ELF-1 (cell line): ENCODE measurements around the gene ABCB11.

Experiments used
- DNase-seq: peaks from one replicate; pipeline ENCODE4 v3.0.0-alpha.2; 2016; ENCODE audit warnings: low read depth, low spot score

The ABCB11 gene

DNA sequence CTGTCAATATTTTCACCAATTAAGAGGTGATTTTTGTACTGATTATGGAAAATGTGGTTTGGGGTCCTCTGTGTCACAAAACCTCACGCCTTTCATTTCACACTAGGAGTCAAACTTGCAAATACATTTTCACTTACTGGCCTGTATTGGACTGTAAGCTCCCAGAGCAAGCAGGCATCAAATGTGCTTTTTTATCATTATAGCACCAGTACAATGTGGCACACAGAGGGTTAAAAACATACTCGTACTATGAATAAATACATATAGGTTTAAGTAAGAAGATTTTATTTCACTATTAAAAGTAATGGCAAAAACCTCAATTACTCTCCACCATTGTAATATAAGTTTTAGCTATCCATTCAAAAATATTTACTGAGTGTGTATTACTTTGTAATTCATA lies 56.7 kb downstream of the ABCB11 start:
- no peak for DNase-seq

DNA sequence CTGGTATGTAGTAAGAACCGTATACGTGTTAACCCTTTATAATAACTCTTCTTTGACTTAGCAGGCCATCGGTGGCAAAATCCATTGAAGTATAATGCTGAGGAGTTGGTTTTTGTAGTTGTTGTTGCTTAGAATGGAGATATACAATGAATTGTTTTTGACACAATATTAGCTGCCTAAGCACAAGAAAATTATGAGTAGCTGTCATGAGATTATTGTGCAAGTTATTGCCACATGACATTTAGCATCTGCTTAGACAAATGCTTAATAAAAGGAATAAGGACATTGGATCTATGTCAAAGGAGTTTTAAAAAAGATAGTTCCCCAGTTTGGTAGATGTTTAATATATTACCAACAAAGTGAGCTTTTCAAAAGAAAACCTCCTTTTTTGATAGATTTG lies 59.9 kb downstream of the ABCB11 start:
- no peak for DNase-seq

DNA sequence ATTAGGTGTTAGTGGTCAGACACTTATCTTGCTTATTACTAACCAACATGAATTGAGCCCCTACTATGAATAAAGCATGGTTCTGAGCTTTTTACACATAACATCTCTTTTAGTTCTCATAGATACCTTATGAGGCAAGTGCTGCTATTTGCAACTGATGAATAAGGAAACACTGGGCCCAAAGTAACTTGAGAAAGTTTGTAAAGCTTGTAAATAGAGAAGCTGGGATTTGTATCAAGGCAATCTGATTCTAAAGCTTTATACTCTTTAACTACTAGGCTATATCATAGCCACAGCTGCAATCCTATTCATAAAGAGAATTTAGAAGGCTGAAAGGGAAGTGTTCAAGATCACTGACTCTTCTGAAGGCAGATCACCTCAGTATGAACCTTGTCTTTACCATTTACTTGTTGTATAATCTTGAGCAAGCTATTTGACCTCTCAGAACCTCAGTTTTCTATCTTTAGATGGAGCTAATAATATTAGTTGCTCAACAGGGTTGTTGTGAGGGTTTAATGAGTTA lies 60.4 kb downstream of the ABCB11 start:
- DNase-seq, result no peak

DNA sequence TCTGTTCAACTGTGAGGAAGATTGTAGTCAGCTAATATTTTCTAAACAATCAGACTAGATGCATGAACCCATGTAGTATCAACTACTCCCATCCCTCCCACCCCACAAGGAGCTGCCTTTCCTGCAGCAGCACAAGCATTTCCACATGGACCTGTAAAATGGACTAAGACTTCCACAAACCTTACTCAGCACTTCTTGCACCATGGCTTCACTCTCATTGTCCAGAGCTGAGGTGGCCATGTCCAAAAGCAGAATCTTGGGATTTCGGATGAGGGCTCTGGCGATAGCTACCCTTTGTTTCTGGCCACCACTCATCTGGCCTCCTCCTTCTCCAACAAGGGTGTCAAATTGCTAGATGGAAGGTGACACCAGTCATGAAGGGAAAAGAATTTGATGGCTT lies 61.3 kb downstream of the ABCB11 start:
- no peak for DNase-seq

DNA sequence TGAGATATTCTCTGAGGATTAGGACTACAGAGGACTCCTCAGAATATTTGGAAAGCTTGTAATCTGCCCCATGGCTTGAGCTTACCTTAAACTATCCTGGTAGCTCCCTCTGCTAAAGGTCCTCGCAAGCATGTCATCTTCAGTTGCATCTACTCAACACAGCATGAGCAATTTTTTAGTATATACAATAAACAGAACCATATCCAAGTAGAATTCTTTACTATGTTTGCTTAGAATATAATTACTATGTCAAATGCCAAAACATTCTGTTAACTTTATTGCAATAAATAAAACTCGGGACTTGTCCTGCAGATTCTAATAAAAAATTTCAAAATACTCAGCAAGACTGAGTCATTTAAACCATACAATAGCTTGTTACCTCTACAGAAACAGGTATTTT lies 62.8 kb downstream of the ABCB11 start:
- no peak for DNase-seq

- DNase-seq, result peak; percentile 64
These were observed 66.8 kb downstream of the ABCB11 start for GRCh38 chr2:168964251-168964807.

- DNase-seq, result no peak
These were observed 68.5 kb downstream of the ABCB11 start for GRCh38 chr2:168962636-168963035.

GRCh38 chr2:168961450-168962229 lies 69.5 kb downstream of the ABCB11 start:
- peak; percentile 70 for DNase-seq

GRCh38 chr2:168956392-168956791 lies 74.7 kb downstream of the ABCB11 start:
- DNase-seq, result no peak

DNA sequence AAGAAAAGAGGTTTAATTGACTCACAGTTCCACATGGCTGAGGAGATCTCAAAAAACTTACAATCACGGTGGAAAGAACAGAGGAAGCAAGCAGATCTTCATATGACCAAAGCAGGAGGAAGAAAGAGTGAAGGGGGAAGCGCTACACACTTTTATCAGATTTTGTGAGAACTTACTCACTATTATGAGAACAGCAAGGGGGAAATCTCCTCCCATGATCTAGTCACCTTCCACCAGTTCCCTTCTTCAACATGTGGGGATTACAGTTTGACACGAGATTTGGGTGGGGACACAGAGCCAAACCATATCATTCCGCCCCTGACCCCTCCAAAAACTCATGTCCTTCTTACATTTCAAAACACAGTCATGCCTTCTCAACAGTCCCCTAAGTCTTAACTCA lies 75.8 kb downstream of the ABCB11 start:
- no peak for DNase-seq

- no peak for DNase-seq
These were observed 76.9 kb downstream of the ABCB11 start for GRCh38 chr2:168954256-168954655.

- no peak for DNase-seq
These were observed 78.7 kb downstream of the ABCB11 start for GRCh38 chr2:168952424-168952823.

GRCh38 chr2:168951871-168952270 lies 79.3 kb downstream of the ABCB11 start:
- DNase-seq, result no peak

DNA sequence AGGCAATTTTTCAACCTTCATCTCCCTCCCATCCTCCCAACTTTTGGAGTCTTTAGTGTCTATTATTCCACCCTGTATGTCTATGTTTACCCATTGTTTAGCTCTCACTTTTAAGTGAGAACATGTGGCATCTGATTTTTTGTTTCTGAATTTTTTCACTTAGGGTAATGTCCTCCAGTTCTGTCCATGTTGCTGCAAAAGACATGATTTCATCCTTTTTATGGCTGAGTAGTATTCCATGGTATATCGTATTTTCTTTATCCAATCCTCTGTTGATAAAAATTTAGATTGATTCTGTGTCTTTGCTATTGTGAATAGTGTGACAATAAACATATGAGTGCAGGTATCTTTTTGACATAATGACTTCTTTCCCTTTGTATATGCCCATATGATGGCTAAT lies 81.8 kb downstream of the ABCB11 start:
- no peak for DNase-seq

GRCh38 chr2:168948621-168949212 lies 82.4 kb downstream of the ABCB11 start:
- no peak for DNase-seq

- no peak for DNase-seq
These were observed 85.6 kb downstream of the ABCB11 start for GRCh38 chr2:168945508-168945907.

DNA sequence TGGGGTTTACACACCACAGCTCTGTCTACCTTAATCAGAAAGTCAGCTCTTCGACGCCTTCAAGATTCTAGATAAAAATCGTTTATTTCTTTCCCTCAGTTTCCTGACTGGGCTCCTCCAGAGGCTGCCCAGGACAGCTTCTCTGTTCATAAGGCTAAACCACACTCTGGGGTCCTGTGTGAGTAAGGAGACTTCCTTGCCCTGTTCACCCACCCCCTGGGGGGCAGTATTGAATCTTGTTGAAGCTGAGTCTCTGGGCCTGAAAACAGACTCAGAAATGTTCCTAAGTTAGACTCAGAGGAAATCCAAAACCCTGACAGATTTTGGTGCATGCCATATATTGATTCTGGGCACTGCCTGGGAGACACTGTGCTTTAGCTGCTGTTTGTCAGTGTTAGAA lies 87.1 kb downstream of the ABCB11 start:
- DNase-seq, result no peak

DNA sequence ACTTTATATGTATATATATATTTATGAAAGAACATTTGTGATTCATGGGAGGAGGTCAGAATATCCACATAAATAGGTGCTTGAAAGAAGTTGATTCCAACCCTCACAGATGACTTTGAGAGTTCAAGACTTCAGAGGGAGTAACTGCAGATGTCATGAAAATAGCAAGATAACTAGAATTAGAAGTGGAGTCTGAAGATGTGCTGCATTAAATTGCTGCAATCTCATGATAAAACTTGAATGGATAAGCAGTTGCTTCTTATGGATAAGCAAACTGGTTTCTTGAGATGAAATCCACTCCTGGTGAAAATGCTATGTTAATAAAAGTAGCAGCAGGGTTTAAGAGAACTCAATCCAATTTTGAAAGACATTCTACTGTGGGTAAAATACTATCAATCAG lies 89.8 kb downstream of the ABCB11 start:
- DNase-seq, result no peak

- no peak for DNase-seq
These were observed 91.2 kb downstream of the ABCB11 start for GRCh38 chr2:168939918-168940317.

- no peak for DNase-seq
These were observed 92.1 kb downstream of the ABCB11 start for GRCh38 chr2:168939061-168939460.

GRCh38 chr2:168935810-168936581 lies 95.1 kb downstream of the ABCB11 start:
- DNase-seq, result peak; percentile 14

DNA sequence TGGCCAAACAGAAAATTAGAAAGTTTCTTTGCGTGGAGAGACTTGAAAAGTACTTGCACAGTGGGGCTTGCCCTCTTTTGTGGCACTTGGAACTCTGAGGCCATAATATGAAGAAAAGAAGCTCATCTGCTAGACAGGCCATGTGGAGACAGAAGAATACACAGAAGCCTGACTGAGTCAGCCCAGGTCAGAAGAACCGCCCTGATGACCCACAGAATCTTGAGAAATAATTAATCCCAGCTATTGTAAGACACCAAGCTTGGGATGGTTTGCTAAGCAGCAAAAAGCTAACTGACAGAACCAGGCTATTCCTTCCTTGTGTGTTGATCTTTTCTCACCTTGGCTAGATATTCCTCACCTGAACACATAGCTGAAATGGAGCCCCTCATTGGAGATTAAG lies 96.3 kb downstream of the ABCB11 start:
- no peak for DNase-seq
